ENCODE measurements around the gene KSR1.
A peak's percentile ranks its signal among the peaks of the same experiment; 100 is the strongest.

The KSR1 gene

DNA sequence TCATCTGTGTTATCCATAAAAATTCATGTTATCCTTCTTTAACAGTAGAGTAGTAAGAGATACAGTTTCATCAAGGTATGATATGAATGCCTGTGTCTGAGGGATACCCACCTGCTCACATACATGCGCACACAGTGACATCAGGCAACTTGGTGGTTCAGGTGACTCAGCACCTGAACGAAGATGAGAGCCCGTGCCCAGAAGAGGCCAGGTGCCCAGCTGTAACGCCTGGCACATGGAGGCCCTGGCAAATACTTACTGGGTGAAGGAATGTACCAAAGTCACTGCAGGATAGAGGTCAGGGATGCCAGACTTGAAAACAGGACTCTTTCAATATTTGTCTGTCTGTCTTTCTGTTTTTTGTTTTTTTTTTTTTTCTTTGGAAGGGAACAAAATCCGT lies 102.1 kb downstream of the KSR1 start:
- DNase-seq, result no peak

DNA sequence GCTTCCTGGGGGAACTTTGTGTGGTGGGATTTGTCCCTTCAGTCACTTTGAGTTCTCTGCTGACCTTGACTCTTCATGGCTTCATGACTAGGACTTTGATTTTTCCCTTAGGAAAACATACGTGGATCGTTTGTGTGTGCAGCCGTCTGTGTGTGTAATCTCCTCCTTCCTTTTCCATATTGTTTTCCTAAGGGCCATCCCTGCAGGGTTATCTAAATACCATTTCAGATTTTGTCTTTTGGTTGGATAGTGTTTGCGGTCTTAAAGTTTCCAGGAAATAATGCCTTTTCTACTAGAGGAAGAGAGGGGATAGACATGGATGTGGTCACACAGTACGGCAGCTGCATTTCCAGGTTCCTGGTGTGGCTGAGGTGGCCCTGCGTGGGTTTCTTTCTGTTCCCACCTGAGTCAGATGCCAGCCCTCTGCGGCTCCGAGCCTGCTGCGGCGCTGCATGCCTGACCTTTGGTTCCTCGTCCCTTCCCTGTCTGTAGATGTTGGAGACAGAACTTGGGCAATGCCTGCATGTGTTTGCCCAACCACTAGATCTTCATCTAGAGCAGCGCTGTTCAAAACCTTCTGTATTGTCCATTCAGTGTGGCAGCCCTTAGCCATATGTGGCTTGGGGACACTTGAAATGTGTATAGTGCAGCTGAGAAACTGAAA lies 102.7 kb downstream of the KSR1 start:
- no peak for DNase-seq

DNA sequence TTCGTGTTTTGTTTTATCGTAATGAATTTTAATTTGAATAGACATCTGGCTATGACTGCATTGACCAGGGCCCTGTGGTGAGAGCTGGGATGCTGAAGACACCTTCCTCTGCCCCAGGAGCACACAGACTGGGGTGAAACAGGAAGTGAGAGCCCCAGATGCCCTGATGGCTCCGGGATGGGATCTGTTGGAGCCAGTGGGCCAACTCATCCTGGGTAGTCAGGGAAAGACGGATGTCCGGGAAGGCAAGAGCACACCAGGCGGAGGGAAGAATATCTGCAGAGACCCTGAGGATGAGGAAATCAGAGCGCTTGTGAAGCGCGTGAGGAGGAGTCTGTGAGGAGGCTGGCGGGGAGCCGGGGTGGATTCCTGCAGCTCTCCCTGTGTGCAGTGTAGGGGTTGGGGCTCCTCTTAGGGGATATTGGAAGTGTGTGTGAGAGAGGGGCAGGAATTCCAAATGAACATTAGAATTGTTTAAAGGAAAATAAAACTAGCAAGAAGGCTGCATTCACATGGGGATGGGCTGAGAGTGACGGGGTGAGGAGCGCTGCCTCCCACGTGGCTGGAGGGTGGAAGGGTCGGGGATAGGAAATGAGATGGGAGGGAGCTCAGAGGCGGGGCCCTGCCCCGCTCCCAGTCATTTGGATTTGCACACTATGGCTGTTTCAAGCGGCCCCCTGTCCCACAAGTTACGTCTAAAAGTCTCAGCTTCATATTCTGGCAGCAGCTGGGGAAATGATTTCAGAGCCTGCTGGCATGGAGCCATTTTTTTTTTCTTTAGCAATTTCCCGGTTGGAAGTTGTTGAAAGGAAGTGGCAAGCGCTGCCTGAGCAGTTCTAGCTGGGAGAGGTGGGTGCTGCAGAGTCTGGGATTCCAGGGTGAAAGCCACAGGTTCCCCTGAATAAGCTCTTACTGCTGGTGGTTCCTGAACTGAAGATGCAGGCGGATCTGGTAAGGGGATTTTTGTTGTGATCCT lies 103.5 kb downstream of the KSR1 start:
- DNase-seq, result no peak

DNA sequence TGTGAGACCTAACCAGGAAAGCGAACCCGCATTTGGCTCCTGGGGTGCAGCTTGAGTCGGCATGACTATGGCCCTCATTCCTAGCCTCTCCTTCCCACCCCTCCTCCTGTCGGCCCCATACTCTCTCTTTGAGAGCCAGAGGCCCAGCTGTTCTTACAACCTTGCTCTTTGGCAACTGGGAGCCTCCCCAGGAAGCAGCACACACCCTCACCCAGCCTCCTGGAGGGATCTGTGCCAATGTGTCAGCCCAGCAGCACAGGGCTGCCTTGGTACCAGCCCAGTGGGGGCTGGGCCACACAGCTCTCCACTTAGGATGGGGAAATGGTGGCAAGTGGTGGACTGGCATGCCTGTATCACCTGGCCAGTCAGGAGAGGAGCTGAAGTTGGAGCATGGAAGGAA lies 104.4 kb downstream of the KSR1 start:
- no peak for DNase-seq

DNA sequence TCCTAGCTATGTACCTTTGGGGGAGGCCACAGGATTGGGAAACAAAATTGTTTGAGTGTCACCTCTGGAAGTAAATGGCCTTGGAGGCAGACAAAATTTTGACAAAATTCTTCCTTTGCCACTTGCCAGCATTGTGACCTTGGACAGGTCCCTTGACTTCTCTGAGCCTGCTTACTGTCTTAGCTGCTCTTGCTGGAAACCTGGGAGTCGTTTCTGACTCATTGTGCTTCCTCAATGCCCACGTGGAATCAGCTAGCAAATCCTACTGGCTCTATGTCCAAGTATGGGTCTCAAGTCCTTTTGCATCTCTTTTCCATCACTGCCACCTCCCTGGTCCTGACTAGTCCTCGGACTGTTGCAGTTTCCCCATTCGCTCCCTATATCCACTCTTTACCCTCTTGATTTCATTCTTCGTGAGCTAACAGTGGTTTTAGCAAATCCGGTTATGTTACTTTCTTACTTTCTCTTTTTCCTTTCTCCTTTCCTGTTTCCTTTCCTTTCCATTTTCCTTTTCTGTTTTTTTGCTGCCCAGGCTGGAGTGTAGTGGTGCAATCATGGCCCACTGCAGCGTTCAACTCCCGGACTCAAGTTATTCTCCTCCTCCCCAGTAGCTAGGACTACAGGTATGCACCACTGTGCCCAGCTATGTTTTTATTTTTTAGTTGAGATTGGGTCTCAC lies 106.7 kb downstream of the KSR1 start:
- DNase-seq, result no peak

DNA sequence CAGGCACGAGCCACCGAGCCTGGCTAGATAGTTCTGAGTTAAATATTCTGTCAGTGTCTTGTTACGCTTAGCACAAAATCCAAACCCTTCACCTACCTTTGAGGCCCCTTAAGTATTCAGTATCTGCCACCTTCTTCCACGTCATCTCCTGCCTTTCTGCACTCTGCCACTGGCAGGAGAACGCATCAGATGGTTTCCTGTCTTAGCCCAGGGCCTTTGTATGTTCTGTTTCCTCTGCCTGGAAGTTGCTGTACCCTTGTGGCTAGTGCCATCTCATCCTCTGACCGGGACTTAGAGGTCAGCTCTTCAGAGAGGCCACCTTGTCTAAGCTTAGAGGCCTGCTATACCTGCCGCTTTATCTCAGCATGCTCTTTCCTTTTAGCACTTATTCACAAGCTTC lies 107.3 kb downstream of the KSR1 start:
- no peak for DNase-seq

DNA sequence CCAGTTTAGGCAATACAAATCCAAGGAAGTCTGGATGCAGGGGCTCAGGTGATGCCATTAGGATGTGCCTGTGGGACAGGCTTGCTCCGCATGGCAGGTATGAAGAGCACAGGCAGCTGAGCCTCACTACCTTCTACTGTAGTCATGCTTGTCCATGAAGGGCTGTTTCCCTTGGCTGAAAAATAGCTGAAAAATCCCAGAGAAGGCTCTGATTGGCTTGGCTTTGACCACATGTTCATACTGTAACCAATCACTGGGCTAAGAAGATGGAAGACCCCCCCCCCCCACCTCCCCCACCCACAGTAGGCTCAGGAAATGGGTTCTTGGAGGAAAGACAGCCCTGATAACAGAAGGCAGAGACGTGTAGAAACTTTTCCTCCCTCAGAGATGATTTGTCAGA lies 108.2 kb downstream of the KSR1 start:
- DNase-seq, result no peak

DNA sequence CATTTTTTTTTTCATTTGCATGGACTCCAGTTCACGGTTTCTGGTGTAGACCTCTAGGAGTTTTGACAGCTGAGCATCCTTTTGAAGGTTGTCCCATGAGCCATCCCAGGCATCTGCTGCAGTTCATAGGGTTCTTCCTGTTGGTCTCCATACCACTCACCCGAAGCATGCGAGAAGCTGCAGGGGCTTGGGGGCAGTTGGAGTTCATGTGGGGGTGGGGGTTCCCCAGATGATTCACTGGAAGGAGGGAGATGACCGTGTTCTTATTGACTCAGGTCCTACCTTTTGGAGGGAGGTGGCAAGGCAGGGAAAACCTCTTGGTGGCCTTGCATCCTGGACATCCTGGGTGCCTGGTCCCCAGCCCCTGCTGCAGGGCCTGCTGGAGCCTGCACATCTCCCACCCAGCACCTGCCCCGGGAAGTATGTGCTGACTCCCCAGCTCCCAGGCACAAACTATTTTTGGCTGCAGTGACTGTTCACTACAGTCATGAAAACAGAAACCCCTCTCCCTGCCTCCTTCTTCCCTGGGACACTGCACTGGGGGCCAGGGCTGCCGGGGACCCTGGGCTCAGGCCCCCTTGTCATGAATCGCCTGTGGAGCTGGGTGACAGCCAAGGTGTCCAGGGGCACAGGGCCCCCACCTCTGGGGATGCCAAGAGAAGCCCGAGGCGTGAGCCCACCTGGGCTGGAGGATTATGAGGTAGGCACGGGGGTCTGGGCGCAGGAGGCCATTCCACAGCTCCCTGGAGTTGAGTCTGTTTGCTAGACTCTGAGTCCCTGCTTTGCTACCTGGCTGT lies 109.8 kb downstream of the KSR1 start:
- DNase-seq, result no peak

DNA sequence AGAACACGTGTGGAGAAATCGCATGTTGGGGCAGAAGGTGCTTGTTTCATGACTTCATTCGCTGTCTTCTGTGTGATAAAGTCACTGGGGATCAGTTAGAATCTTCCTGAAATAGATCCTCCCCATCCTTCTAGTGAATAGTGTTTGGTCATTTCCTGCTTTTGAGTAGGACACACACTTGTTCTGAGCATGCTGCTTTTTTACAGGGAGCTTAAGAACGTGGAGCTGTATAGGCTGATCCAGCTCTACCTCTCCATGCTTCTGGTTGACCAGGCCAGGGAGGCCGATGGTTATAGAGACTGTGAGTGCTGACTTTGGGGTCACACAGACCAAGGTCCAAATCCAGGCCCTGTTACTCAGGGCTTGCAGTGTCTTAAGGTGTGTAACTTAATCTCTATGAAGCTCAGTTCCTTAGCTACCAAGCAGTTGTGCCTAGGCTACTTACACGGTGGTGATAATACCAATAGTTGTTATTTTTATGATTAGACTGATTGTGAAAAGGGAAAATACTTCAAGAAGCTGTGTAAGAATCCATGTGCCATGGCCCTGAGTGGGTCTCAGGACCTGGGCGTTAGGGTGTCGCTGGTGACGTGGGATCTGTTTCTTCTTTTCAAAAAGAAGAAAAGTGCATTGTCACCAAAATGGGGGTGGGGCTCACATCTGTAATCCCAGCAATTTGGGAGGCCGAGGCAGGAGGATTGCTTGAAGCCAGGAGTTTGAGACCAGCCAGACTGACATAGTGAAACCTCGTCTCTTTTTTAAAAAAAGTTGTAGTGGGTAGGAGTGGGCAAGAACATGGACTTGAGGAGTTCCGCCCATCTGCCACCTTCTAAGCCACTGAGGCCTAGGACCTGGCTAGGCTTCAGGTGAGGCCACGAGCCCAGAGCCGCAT lies 110.7 kb downstream of the KSR1 start:
- DNase-seq, result no peak

DNA sequence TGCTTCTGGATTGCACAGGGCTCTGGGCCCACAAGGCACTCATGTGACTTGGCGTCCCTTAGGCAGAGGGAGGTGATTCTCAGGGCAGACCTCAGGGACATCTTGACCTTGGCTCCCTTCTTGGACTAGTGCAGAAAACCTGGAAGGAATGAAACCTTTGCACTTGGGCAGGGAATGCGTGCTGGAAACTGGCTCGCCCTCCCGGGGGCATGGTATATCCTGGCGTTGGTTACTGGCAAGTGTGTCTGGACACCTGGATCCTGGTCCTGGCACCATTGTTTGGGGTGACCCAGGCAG lies 111.3 kb downstream of the KSR1 start:
- DNase-seq, result no peak

DNA sequence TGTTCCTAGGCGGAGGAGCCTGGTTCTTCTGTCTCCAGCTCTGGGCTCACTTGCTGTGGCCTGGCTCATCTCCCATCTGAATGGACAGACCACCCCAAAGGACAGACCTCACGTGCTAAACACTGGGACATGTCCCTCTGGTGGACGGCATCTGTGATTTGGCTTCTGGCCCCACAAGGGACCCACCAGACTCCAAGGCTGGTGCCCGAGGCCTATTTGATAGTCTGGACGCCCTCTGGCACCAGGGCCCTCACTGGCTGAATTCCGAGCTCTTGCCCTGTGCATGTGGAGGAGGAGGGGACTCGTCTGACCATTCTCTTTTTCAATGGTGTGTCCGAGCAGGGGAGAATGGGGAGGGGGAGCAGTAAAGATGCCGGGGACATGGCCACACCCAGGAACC lies 112.0 kb downstream of the KSR1 start:
- no peak for DNase-seq

DNA sequence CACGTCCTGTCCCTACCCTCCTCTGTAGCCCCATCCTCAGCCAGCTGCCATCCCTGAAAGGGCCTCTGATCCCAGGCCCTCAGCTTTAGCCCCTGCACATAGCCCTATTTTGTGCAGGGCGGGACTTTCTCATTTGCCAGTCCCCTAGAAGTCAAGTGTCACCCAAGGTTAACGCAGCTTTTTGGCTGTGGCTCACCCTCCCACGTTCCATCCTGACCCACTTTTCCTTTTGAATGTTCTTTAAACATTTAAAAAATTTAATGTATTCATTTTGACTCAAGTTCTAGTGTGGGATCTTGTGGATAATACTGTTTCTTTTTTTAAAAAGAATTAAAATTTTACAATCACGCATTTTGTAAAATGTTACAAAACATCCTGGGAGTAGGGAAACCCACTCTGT lies 112.6 kb downstream of the KSR1 start:
- DNase-seq, result no peak

DNA sequence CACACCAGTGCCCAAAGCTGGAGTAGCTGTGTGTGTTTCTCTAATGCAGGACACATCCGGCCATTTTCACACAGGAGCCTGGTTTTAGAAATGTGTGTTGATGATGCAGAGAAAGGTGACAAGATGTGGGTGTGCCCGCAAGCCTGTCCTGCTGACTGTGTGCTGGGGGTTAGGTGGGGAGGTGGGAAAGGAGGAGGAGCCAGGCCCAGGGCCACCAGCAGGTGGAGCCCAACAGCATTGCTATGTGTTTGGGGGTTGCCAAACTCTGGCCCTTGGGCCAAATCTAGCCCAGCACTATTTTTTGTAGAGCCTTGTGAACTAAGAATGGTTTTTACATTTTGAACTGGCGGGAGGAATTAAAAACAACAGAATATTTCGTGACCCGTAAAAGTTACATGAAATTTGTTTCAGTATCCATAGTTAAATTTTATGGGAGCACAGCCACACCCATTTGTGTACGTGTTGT lies 113.0 kb downstream of the KSR1 start:
- peak; percentile 73 for DNase-seq

DNA sequence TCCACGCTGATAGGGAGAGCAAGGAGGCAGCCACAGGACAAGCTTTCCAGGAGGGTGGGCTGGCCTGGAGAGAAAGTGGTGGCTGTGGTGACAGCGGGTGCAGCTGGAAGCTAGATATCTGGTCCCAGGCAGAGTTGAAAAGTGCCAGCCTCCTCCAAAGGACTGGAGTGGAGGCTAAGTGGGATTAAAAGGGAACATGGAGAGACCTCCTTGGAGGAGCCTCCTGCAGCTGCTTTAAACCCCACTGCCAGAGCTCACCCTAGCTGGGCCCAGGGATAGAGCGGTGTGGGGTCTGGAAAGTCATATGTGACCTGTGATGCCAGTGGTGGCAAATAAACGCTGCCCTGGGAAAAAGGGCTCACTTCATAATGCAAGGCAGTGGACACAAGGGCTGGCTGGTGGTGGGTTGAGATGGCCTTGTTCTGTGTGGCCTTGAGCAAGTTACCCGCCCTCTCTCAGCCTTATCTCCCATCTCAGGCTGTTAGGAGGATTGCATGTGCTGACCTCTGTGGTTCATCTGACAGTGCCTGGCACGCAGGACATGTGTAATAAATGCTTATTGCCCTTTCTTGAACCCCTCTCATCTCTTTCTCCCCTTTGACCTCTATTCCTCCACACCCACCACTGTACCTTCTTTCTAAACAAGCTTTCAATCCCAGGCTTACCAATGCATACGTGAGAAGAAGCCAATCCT lies 113.8 kb downstream of the KSR1 start:
- DNase-seq, result no peak

DNA sequence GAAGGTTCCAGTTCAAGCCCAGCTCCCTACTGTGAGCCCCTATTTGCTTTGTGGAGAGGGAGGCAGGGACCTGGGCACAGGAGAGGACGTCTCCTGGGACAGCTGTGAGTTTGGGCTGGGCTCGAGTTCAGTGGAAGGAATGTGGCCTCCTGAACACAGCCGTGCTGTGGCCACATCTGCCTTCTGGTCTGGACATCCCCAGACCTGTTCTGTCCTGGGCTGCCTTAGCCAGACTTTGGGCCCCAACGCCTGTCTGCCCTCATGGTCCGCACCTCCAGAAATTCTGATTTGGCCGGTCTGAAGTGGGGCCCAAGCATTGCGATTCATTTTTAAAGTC lies 114.3 kb downstream of the KSR1 start:
- no peak for DNase-seq

DNA sequence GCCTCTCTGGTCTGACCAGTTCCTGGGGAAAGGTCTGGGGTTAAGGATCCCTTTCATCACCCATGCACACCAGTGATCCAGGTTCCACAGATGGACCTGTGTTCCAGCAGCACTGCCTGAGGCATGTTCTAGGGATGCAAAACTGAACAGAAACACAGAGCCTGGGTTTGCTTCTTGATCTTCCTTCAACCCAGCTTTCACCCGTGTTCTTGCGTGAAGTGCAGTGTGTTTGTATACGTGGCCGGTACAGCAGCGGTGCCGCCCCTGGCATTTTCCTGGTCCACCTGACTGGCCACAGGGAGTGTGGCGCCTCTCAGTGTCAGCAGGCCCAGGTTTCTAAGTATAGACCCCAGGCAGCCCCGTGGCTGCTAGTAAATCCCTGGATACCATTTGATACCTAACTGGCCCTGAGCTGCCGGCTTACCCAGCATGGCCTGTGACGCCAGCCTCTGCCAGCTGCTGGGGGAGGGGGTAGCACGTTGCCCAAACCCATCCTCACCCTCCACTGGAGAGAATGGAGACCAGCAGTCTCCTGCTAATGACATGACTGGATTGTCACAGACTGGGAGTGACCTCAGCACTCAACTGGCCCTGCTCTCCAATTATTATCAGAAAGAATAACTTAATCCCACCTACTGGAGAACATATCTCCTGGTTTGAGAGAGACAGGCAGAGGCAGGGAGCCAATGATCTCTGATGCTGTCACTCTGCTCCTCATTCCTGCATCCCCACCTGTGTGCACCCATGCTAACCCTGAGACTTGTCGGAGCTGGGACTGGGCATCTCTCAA lies 115.5 kb downstream of the KSR1 start:
- no peak for DNase-seq

DNA sequence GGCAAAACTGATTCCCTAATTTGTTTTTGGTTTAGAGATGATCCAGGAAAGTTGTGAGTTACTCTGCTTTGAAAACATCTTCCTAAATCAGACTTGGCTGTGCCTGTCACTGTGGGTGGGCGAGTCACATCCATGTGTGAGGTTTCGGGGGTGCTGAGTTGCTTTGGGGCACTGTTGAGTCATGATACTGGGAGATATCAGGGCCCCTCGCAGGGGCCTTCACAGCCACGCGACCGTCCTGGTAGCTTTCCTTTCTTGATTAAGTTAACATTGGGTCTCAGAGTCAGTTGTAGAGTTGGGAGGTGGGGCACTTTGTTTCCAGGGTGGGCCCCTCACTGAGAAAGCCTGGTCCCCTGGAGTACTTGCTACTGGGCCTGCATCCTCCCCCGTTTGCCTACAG lies 116.4 kb downstream of the KSR1 start:
- DNase-seq, result no peak

DNA sequence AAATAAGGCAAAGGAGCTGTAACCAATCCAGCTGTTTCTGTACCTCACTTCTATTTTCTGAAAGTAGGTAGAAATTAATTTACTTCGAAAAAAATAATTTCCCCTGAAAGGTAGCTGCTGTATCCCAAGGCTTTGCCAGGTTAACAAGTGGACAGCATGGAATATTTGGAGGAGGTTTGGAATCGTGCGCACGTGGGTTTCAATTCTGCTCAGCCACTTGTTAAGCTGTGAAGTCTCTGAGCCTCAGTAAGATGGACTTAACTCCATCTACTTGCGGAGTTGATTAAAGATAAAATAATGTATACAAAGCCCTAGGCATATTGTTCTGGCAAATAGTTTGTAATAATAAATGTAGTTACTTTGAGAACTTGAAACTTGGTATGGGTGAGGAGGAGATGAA lies 117.3 kb downstream of the KSR1 start:
- no peak for DNase-seq

DNA sequence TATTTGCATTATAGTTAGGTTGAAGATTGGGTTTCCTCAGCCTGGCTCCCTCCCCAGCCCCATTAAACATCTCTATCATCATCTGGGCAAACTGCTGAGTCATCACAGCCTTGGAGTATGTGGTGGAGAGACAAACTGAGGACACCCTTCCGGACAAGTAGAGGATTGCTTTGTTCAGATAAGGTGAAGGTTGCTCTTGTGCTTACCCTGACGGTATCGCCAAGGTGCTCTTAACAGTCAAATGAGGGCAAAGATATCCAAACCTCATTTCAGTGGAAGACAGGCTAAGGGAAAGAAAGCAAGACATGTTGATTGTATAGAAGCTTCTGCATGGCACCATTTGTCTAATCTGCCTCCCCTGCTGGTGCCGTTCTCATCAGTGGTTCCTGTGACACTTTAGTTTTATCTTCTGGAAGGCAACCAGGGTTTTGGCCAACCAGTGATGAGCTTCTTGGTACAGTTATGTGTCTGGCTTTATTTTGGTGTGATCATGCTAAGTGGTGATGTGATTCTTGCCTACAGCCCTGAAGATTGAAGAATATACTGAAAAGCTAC lies 117.8 kb downstream of the KSR1 start:
- DNase-seq, result no peak
